ENCODE data around the gene SIX2.

GRCh38 chr2:45044916-45045315 is 35.7 kb upstream of the SIX2 start:
- TF ChIP-seq CTCF (IDR thresholded peaks at IDR 0.05; ENCODE audit: extremely low read depth in 1 of 2, insufficient read depth in 1 of 2, low read depth in 1 of 2, low read length in 2 of 2): no peak
- no peak for TF ChIP-seq POLR2AphosphoS5 (IDR thresholded peaks at IDR 0.05; ENCODE audit: insufficient read depth, low read depth, low read length)
- no peak for TF ChIP-seq POLR2A (IDR thresholded peaks at IDR 0.05; ENCODE audit: low read depth, low read length)
- no peak for TF ChIP-seq EZH2 (IDR thresholded peaks at IDR 0.05; ENCODE audit: borderline replicate concordance, low read depth, low read length, severe bottlenecking)
- TF ChIP-seq, protein P1, sequence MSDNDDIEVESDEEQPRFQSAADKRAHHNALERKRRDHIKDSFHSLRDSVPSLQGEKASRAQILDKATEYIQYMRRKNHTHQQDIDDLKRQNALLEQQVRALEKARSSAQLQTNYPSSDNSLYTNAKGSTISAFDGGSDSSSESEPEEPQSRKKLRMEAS (IDR thresholded peaks at IDR 0.05; ENCODE audit: insufficient read depth, insufficient read length): no peak

All from endothelial cell of umbilical vein (primary cell).